SK-N-SH (cell line): ENCODE measurements around the gene RAB7A. TPM values are rescaled to one million over a fixed set of nuclear protein-coding genes. Genes with fewer than 3 reads are reported as not detected.

Experiments
- CTCF ChIA-PET: fragments of 300-600, 350-600 bp; formaldehyde crosslinking; extraction: SDS; loops from one replicate; lab custom pipeline; 2021; lab: Yijun Ruan, JAX
- POLR2A ChIA-PET: fragments of 350-600 bp; sonication (Branson Sonifier 250); formaldehyde crosslinking; extraction: SDS; loops from one replicate; lab custom pipeline; 2020; ENCODE audit warnings: antibody characterized with exemption, inconsistent platforms; lab: Yijun Ruan, JAX
- DNase-seq: peaks from one replicate; pipeline ENCODE4 v3.0.0; 2012
- H2AFZ ChIP-seq: fragments of 200-600 bp; sonication (generic); 2 replicates; pipeline ENCODE4 v1.8.1; 2016; ENCODE audit warnings: antibody characterized with exemption, mild to moderate bottlenecking, low read depth
- H3F3A ChIP-seq: fragments of 200-600 bp; sonication (generic); replicated peaks from 2 replicates; pipeline ENCODE3; 2016; ENCODE audit warnings: antibody characterized with exemption, mild to moderate bottlenecking; ENCODE audit not compliant: insufficient read depth
- H3K27ac ChIP-seq, 2 experiments: fragments of 200-500 bp in 1 of 2; fragments of 200-600 bp in 1 of 2; sonication (Bioruptor generic) in 1 of 2; sonication (generic), shearing (Covaris generic) in 1 of 2; 2 replicates each; pipeline versions ENCODE4 v1.5.1 to v1.6.1; 2014 to 2016; ENCODE audit warnings: low read depth in 2 of 2, inconsistent platforms in 1 of 2, low read length in 1 of 2, mild to moderate bottlenecking in 1 of 2, mixed read lengths in 1 of 2
- H3K27me3 ChIP-seq: fragments of 200-600 bp; sonication (generic), shearing (Covaris generic); 2 replicates; pipeline ENCODE4 v1.6.1; 2016; ENCODE audit warnings: mixed run types; ENCODE audit not compliant: insufficient read depth
- H3K36me3 ChIP-seq, 2 experiments: fragments of 200-500 bp in 1 of 2; fragments of 200-600 bp in 1 of 2; sonication (Bioruptor generic) in 1 of 2; sonication (generic) in 1 of 2; replicated peaks in 1 of 2; 2 replicates each; pipeline versions ENCODE3 to v1.5.1; 2014 to 2016; ENCODE audit warnings: low read length in 1 of 2, mild to moderate bottlenecking in 1 of 2; ENCODE audit not compliant: insufficient read depth in 2 of 2, control insufficient read depth in 1 of 2
- H3K4me1 ChIP-seq, 2 experiments: fragments of 200-500 bp in 1 of 2; fragments of 200-600 bp in 1 of 2; sonication (Bioruptor generic) in 1 of 2; sonication (generic), shearing (Covaris generic) in 1 of 2; 2 replicates each; pipeline versions ENCODE4 v1.5.1 to v1.6.1; 2014 to 2016; ENCODE audit warnings: low read depth in 1 of 2, low read length in 1 of 2, mixed run types in 1 of 2; ENCODE audit not compliant: insufficient read depth in 2 of 2, control insufficient read depth in 1 of 2
- H3K4me2 ChIP-seq: fragments of 200-600 bp; sonication (generic), shearing (Covaris generic); 2 replicates; pipeline ENCODE4 v1.6.1; 2017; ENCODE audit warnings: mixed run types
- H3K4me3 ChIP-seq, 2 experiments: fragments of 200-500 bp in 1 of 2; fragments of 200-600 bp in 1 of 2; sonication (Bioruptor generic) in 1 of 2; sonication (generic), shearing (Covaris generic) in 1 of 2; 2 replicates each; pipeline versions ENCODE4 v1.5.1 to v1.8.1; 2014 to 2016; ENCODE audit warnings: low read depth in 2 of 2, inconsistent platforms in 1 of 2, low read length in 1 of 2, mild to moderate bottlenecking in 1 of 2, mixed read lengths in 1 of 2, moderate library complexity in 1 of 2
- H3K79me2 ChIP-seq: fragments of 200-600 bp; sonication (generic); 2 replicates; pipeline ENCODE4 v1.8.1; 2017; ENCODE audit warnings: mild to moderate bottlenecking; ENCODE audit not compliant: insufficient read depth
- H3K9ac ChIP-seq: fragments of 200-600 bp; sonication (generic); 2 replicates; pipeline ENCODE4 v1.6.1; 2017; ENCODE audit warnings: mixed run types
- H3K9me2 ChIP-seq: fragments of 200-600 bp; sonication (generic); 2 replicates; pipeline ENCODE4 v1.6.1; 2017; ENCODE audit warnings: mixed run types
- H3K9me3 ChIP-seq: fragments of 200-600 bp; sonication (generic); 2 replicates; pipeline ENCODE4 v1.6.1; 2017; ENCODE audit warnings: mixed run types, mild to moderate bottlenecking, moderate library complexity
- H4K20me1 ChIP-seq: fragments of 200-600 bp; sonication (generic); 2 replicates; pipeline ENCODE4 v1.6.1; 2017; ENCODE audit warnings: mild to moderate bottlenecking, mixed run types; ENCODE audit not compliant: insufficient read depth
- CHD2 ChIP-seq: fragments of 150-350 bp; IDR thresholded peaks from 2 replicates; pipeline ENCODE4 v1.6.1; 2018; ENCODE audit warnings: low read length; ENCODE audit not compliant: partially characterized antibody
- ELF1 ChIP-seq: IDR thresholded peaks from 2 replicates; pipeline ENCODE4 v1.4.0; 2012
- FOSL2 ChIP-seq: IDR thresholded peaks from 2 replicates; pipeline ENCODE4 v1.4.0; 2012; ENCODE audit warnings: low read depth, mild to moderate bottlenecking, moderate library complexity, borderline replicate concordance
- FOXJ3 ChIP-seq: sonication (generic); formaldehyde crosslinking; IDR thresholded peaks from 2 replicates; pipeline ENCODE4 v1.5.1; 2020; ENCODE audit warnings: mild to moderate bottlenecking, missing genetic modification reagents
- FOXM1 ChIP-seq: IDR thresholded peaks from 2 replicates; pipeline ENCODE4 v1.4.0; 2012; ENCODE audit warnings: low read depth, mild to moderate bottlenecking
- GABPA ChIP-seq: IDR thresholded peaks from 2 replicates; pipeline ENCODE4 v1.4.0; 2012; ENCODE audit warnings: low read depth, mild to moderate bottlenecking
- MEF2A ChIP-seq: IDR thresholded peaks from 2 replicates; pipeline ENCODE4 v1.4.0; 2012; ENCODE audit warnings: low read depth, borderline replicate concordance
- NFIC ChIP-seq: IDR thresholded peaks from 2 replicates; pipeline ENCODE4 v1.4.0; 2012; ENCODE audit warnings: borderline replicate concordance
- NRF1 ChIP-seq: IDR thresholded peaks from 2 replicates; pipeline ENCODE4 v1.6.1; 2012; ENCODE audit warnings: low read depth, mild to moderate bottlenecking, low read length
- POLR2AphosphoS5 ChIP-seq: IDR thresholded peaks from 2 replicates; pipeline ENCODE4 v1.6.1; 2012; ENCODE audit warnings: low read depth, low read length
- RAD21 ChIP-seq: IDR thresholded peaks from 2 replicates; pipeline ENCODE4 v1.6.1; 2012; ENCODE audit warnings: mild to moderate bottlenecking, low read length
- RCOR1 ChIP-seq: fragments of 150-350 bp; IDR thresholded peaks from 2 replicates; pipeline ENCODE4 v1.6.1; 2017; ENCODE audit warnings: antibody characterized with exemption, low read length
- RFX5 ChIP-seq: IDR thresholded peaks from 2 replicates; pipeline ENCODE4 v1.6.1; 2012; ENCODE audit warnings: mild to moderate bottlenecking, improper control_type of control experiment, low read length
- RXRA ChIP-seq: IDR thresholded peaks from 2 replicates; pipeline ENCODE4 v1.4.0; 2012; ENCODE audit warnings: low read depth, mild to moderate bottlenecking, borderline replicate concordance
- TAF1 ChIP-seq: IDR thresholded peaks from 2 replicates; pipeline ENCODE4 v1.6.1; 2012; ENCODE audit warnings: low read depth, mild to moderate bottlenecking, low read length, moderate library complexity, borderline replicate concordance
- YY1 ChIP-seq: IDR thresholded peaks from 2 replicates; pipeline ENCODE4 v1.4.0; 2012; ENCODE audit warnings: low read depth, mild to moderate bottlenecking
- WGBS: methylation state at CpG from one replicate; pipeline ENCODE4 v1.1.6; 2017; ENCODE audit warnings: low lambda C conversion rate; 5-methylcytosine and 5-hydroxymethylcytosine counted together
- polyA plus RNA-seq, 3 experiments: library from polyadenylated mRNA; depleted of rRNA; stranded (reverse); fragments of >200 nt; gene quantifications; 2 replicates each; pipeline ENCODE4 v1.2.3, GENCODE V29; 2012
- TF ChIP-seq, protein P1 (sequence below): fragments of 200-600 bp; sonication (generic); IDR thresholded peaks from 2 replicates; pipeline ENCODE4 v1.6.1; 2017; ENCODE audit warnings: antibody characterized with exemption, mild to moderate bottlenecking, moderate library complexity
- TF ChIP-seq, protein P2 (sequence below): IDR thresholded peaks from 2 replicates; pipeline ENCODE4 v1.6.1; 2012; ENCODE audit warnings: mild to moderate bottlenecking, low read depth, low read length, moderate library complexity
- TF ChIP-seq, protein P3 (sequence below): IDR thresholded peaks from 2 replicates; pipeline ENCODE4 v1.4.0; 2012; ENCODE audit warnings: low read depth
- TF ChIP-seq, protein P4 (sequence below): fragments of 150-350 bp; IDR thresholded peaks from 2 replicates; pipeline ENCODE4 v1.6.1; 2017; ENCODE audit warnings: antibody characterized with exemption, low read length, low read depth, borderline replicate concordance

Gene RAB7A
- polyA plus RNA-seq, 1 of the 3 experiments (the other 2 are of a cell fraction), result 271 TPM

GRCh38 chr3:128861491-128861890, 135.5 kb downstream of the RAB7A start:
- ChIA-PET CTCF (interaction anchor here (1.5 kb wide), 1 partner anchor 16 kb away, joined by 4 read pairs; no protein-coding TSS in a partner anchor), POLR2A (no interaction called here)
- H3K79me2 ChIP-seq, result no peaks in the 10 kb centered on the region
- no peak for DNase-seq
- no peaks in the 10 kb centered on the region for H3K27me3 ChIP-seq
- H3K9me3 ChIP-seq, result no peaks in the 10 kb centered on the region
- TF ChIP-seq FOSL2, result no peak
- no peak for TF ChIP-seq YY1
- TF ChIP-seq, protein P1, sequence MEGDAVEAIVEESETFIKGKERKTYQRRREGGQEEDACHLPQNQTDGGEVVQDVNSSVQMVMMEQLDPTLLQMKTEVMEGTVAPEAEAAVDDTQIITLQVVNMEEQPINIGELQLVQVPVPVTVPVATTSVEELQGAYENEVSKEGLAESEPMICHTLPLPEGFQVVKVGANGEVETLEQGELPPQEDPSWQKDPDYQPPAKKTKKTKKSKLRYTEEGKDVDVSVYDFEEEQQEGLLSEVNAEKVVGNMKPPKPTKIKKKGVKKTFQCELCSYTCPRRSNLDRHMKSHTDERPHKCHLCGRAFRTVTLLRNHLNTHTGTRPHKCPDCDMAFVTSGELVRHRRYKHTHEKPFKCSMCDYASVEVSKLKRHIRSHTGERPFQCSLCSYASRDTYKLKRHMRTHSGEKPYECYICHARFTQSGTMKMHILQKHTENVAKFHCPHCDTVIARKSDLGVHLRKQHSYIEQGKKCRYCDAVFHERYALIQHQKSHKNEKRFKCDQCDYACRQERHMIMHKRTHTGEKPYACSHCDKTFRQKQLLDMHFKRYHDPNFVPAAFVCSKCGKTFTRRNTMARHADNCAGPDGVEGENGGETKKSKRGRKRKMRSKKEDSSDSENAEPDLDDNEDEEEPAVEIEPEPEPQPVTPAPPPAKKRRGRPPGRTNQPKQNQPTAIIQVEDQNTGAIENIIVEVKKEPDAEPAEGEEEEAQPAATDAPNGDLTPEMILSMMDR, result no peak
- TF ChIP-seq TAF1, result no peak
- no peak for TF ChIP-seq RCOR1
- no peak for TF ChIP-seq NRF1
- no peak for TF ChIP-seq RFX5
- TF ChIP-seq FOXJ3 (CRISPR knock-in tag), result no peak
- no peak for TF ChIP-seq RXRA
- TF ChIP-seq ELF1, result no peak
- TF ChIP-seq RAD21, result no peak
- TF ChIP-seq, protein P2, sequence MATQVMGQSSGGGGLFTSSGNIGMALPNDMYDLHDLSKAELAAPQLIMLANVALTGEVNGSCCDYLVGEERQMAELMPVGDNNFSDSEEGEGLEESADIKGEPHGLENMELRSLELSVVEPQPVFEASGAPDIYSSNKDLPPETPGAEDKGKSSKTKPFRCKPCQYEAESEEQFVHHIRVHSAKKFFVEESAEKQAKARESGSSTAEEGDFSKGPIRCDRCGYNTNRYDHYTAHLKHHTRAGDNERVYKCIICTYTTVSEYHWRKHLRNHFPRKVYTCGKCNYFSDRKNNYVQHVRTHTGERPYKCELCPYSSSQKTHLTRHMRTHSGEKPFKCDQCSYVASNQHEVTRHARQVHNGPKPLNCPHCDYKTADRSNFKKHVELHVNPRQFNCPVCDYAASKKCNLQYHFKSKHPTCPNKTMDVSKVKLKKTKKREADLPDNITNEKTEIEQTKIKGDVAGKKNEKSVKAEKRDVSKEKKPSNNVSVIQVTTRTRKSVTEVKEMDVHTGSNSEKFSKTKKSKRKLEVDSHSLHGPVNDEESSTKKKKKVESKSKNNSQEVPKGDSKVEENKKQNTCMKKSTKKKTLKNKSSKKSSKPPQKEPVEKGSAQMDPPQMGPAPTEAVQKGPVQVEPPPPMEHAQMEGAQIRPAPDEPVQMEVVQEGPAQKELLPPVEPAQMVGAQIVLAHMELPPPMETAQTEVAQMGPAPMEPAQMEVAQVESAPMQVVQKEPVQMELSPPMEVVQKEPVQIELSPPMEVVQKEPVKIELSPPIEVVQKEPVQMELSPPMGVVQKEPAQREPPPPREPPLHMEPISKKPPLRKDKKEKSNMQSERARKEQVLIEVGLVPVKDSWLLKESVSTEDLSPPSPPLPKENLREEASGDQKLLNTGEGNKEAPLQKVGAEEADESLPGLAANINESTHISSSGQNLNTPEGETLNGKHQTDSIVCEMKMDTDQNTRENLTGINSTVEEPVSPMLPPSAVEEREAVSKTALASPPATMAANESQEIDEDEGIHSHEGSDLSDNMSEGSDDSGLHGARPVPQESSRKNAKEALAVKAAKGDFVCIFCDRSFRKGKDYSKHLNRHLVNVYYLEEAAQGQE, result no peak
- TF ChIP-seq CHD2, result no peak
- TF ChIP-seq GABPA, result no peak
- TF ChIP-seq MEF2A, result no peak
- TF ChIP-seq, protein P3, sequence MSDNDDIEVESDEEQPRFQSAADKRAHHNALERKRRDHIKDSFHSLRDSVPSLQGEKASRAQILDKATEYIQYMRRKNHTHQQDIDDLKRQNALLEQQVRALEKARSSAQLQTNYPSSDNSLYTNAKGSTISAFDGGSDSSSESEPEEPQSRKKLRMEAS, result no peak
- TF ChIP-seq, protein P4, sequence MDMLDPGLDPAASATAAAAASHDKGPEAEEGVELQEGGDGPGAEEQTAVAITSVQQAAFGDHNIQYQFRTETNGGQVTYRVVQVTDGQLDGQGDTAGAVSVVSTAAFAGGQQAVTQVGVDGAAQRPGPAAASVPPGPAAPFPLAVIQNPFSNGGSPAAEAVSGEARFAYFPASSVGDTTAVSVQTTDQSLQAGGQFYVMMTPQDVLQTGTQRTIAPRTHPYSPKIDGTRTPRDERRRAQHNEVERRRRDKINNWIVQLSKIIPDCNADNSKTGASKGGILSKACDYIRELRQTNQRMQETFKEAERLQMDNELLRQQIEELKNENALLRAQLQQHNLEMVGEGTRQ, result no peak
- TF ChIP-seq POLR2AphosphoS5, result no peak
- no peak for TF ChIP-seq FOXM1
- no peak for TF ChIP-seq NFIC
- no peaks in the 10 kb centered on the region for H4K20me1 ChIP-seq
- H3K36me3 ChIP-seq, result no peaks in the 10 kb centered on the region
- no peak overlapping the region for H3K9ac ChIP-seq
- H3K4me3 ChIP-seq, result no peak overlapping the region
- 54% methylated on average over 5 of the region's 6 CpGs for WGBS
- no peak overlapping the region for H3K4me2 ChIP-seq
- no peaks in the 10 kb centered on the region for H3K9me2 ChIP-seq
- no peak overlapping the region for H3K27ac ChIP-seq
- no peak overlapping the region for H2AFZ ChIP-seq
- peaks cover 0 to 14% of the 10 kb centered on the region in 2 experiments; a peak in 1 of 4 replicates for H3K4me1 ChIP-seq
- no peaks in the 10 kb centered on the region for H3F3A ChIP-seq
